Activated CD4-positive, alpha-beta T cell treated with anti-CD3 and anti-CD28 coated beads for 48 hours (primary cell): Measurements from ENCODE around the gene CAMK2B.
"Not testable (repeated sequence)": the region's sequence is repeated elsewhere in the genome, so short reads cannot be mapped to it uniquely, and the experiment has no call there.

Experiments used
- DNase-seq: peaks from one replicate; pipeline ENCODE4 v3.0.0-alpha.2; 2020

The CAMK2B gene

DNA sequence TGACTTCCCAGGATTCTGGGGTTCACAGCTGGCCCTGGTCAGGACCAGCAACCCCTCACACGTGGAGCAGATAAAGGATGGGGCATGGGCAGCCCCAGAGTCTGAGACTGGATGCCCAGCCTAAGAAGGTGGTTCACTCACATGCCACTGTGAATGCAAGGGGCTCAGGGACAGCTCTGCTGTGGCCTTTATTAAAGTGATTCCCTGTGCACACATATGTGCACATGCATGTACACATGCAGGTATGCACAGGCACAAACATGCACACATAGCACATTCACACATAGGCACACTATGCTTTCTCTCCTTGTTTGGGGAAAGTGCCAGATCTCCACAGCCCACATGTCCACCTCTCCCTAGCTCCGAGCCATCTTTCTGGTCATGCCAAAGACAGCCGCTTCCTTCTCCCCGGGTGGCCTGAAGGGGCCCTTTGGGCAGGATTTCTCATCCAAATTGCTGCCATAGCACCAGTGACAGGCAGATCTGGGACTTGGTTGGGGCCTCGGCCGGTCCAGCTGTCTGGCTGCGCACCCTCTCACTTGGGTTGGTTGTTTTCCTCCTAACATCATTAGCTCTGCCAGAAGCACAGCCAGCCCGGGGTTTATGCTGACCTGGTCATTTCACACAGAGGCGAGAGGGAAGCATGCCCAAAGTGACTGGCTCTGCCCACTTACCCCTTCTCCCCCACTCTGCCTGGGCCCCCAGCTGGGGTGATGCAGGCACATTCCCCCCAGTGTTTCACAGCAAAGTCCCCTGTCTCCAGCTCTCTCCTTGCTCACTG is 137.6 kb downstream of the CAMK2B start:
- DNase-seq, result no peak

DNA sequence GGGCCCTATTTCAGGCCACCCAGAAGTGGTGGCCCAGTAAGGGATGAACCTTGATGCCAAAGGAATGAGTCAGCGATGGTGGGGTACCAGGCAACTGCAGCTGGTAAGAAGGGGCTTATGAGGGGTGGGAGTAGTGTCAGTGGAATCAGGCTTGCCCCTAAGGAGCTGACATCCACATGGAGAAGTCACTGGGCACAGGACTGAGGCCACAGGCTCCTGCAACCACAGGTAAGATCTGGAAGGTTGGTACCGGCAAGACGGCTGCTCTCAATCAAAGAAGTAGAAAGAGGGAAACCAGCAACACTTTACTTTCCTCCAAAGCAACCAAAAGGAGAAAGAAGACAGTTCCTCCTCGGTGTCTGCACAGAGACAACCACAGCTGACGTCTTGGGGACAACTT is 138.7 kb downstream of the CAMK2B start:
- no peak for DNase-seq

DNA sequence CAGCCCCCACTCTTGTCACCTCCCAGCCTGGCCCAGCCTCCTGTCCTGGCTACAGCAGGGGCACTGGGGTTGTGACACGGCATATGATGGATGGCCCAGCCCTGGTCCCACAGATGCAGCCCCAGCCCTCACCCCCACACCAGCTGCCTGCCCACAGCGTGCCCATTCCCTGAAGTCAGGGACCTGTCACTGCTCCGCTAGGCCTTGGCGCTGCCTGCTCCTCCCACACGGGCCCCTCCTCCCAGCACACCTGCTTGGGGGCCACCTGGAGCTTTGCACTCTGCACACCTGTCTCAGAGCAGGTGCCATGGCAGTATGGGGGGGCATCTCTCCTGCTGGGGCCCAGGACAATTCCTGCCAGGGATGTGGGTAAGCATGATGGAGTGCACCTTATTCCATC is 139.7 kb downstream of the CAMK2B start:
- DNase-seq, result no peak

DNA sequence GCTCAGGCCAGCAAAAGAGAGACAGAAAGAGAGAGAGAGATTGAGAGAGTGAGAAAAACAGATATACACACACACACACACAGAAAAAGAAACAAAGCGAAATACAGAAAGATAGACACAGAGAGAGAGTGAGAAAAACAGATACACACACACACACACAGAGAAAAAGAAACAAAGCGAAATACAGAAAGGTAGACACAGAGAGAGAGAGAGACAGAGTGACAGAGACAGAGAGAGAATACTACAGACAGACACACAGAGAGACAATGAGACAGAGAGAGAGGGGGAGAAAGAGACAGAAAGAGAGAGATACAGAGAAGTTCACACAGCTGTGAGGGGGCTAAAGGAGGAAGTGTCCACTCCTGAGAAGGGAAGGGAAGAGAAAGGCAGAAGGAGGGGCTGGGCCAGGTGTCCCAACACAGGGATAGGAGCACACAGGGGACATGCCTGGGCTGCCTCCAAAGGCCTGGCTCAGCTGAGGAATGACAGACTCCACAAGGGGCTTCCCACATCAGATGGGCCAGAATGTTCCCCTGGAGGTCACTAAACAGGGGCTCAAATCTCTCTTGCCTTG is 140.4 kb downstream of the CAMK2B start:
- DNase-seq, result no peak

DNA sequence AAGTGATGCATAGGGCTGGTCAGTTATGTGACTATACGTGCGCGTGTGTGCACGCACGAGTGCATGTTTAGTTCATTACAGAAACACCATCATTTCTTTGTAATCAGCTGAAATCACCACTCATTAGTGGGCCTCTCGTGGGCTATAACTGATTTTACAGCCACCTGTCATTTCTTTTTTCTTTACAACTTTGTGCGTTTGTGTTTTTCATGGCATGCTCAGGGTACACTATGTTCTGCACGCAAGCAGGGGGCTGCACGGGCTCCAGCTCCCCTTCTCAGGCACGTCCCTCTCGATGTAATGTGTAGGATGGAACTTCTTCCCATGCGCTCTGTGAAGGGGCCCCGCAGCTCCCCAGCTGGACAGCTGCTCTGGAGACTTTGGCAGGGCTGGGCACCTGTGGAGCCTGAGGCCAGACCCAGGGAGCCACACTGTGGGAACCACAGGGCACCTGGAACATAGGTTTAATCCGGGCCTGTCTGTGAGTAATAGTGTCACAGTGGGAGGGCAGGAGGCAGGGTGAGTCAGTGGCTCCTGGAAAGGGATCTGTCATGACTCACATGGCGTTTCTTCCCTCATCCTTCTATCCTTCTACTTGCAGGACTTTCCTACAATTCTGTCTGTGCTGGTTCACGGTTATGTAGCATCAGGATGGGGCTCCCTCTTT is 141.1 kb downstream of the CAMK2B start:
- DNase-seq, result no peak

DNA sequence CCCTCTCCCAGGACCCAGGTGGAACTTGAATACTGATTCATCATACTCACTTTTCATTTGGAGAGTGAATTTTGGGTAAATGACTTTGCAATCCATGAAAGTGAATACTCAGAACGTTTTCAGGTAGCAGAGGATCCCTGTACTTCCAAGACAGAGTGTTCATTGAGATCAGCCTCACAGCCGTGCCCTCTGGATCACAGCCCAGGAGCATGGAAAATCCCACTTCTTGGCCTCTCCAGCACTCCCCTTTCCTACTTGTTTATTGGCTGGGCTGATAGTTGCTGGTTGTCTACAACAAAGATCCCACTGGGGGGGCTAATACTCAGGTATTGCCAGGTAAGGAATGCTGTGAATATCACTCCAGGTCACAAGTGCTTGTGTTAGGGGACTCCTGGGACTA is 142.0 kb downstream of the CAMK2B start:
- DNase-seq, result no peak

DNA sequence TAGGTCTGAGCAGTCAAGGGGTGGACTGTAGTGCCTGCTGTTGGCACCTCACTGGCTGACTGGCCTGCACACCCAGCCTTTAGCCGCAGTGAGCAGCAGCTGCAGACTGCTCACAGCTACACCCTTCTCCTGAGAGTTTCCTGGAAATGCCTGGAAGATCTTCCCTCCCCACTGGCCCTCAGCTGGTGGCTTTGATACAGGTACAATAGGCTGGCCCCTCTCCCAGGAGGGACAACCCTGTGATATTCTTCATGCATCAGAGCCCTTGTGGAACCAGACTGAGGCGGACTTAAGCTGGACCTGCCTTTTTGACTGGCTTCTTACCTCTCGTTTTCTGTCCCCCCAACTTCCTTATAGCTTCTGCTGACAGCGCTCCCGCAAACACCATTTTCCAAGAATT is 142.6 kb downstream of the CAMK2B start:
- DNase-seq, result no peak

DNA sequence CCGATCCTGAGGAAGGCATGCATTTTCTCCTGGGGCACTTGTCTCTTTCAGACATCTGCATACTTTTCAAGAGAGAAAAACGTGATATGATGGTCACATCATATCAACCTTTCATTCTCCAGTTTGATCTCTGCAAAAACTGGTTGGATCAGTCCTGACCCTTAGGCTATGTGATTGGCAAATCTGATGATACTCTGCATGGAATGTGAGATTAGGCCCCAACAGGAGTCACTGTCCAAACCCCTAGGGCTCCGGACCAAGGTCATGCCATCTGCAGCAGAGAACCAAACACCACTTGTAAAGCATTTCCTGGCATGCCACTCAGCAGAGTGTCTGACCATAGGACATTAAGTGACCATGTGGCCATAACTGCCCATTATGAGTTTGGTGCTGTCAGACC is 144.8 kb downstream of the CAMK2B start:
- no peak for DNase-seq

DNA sequence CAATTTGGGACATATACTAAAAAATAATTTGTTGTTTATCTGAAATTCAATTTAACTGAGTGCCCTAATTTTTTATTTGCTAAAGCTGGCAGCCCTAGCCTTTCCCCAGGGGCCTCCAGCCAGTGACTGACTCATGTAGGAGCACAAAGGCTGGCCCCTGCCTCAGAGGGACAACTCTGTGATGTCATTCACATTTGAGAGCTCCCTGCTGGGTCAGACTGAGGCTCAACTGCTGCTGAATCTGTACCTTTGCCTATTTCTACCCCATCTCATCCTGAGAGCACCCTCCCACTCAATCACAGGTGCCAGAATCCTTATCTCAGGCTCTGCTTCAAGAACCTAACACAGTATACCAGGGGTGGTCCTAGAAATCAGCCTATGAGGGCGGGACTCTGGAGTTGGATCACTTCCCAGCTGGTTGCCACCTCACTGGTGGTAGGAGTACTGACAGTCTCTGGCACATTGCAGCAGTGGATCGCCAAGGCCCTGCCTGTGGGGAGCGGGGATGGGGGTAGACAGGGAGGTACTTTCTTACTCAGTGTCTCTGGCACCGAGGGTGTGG is 147.7 kb downstream of the CAMK2B start:
- no peak for DNase-seq

DNA sequence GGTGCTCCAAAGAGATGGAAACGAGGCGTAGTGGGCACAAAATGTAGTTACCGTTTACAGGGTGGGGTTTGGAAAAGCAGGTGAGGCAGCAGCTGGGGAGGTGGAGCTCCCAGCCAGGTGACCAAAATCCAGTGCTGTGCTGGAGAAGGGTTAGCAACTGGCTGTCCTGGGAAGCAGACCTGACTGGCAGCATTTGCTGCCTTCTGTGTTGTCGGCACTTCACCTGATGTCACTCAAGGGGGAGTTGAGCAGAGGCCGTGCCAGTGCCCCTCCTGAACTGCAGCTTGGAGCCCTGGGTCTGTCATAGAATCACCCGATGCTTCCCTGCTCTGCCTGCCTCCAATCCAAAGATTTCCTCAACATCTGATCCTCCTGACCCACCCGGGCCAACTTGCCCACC is 148.9 kb downstream of the CAMK2B start:
- no peak for DNase-seq

DNA sequence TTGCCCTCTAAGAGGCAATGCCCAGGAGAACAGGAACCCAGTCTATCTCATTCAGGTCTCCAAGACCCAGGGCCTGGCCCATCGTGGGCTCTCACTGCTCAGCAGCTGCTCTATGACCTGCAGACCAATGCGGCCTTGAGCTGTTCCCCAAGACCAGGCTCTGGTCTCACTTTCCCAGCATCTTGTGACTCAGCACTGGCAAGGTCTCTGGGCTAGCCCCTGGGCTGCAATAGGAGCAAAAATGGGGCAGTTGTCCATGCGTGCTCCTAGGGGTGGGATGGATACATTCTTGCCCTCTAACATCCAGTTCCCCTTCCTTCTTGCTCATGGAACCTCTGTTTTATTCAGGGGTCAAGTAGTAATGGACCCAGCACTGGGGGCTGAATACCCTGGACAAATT is 149.7 kb downstream of the CAMK2B start:
- no peak for DNase-seq

DNA sequence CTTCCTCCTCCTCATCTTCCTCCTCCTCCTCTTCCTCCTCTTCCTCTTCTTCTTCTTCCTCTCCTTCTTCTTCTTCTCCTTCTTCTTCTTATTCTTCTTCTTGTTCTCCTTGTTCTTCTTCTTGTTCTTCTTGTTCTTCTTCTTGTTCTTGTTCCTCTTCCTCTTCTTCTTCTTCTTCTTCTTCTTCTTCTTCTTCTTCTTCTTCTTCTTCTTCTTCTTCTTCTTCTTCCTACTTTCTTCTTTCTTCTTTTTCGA is 150.8 kb downstream of the CAMK2B start:
- not testable (repeated sequence) for DNase-seq

DNA sequence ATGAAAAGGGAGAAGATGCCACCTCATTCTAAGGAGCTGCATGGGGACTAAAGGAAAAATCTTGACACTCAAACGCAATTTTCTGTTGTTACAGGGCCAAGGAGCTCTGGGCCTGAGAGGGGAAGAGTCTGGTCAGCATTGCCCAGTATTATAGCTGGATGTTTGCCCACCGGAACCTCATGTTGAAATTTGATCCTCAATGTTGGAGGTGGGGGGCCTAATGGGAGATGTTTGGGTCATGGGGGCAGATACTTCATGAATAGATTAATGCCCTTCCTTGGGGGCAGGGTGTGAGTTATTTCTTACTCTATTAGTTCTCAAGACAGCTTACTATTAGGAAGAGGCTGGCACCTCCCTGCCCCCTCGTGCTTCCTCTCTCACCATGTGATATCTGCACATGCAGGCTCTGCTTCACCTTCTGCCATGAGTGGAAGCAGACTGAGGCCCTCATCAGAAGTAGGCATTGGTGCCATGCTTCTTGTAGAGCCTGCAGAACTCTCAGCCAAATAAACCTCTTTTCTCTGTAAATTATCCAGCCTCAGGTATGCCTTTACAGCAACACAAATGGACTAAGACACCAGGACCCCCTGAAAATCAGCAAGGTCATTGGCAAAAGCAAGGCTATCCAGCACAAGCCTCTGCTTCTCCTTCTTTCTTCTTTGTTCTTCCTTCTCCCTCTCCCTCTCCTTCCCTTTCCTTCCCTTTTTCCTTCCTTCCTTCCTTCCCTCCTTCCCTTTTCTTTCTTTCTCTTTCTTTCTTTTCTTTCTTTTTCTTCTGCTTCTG is 151.3 kb downstream of the CAMK2B start:
- no peak for DNase-seq

DNA sequence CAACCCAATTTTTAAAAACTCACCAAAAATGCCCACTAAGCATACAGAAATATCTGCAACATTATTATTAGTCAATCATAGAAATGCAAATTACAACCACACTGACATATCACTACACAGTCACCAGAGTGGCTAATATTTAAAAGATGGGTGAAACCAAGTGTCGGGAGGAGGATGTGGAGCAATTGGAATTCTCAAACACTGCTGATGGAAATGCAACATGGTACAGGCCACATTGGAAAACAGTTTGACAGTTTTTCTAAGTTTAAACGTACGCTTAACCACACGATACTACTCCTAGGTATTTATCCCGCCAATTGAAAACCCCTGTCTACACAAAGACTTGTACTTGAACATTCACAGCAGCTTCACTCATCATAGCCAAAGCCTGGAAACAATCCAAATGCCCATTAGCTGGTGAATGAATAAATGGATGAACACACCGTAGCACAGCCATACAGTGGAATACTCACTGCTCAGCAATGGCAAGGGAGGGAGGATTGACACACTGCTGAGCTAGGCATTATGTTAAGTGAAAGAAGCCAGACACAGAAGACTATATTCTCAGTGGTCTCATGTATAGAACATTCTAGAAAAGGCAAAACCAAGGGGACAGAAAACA is 152.5 kb downstream of the CAMK2B start:
- DNase-seq, result no peak

DNA sequence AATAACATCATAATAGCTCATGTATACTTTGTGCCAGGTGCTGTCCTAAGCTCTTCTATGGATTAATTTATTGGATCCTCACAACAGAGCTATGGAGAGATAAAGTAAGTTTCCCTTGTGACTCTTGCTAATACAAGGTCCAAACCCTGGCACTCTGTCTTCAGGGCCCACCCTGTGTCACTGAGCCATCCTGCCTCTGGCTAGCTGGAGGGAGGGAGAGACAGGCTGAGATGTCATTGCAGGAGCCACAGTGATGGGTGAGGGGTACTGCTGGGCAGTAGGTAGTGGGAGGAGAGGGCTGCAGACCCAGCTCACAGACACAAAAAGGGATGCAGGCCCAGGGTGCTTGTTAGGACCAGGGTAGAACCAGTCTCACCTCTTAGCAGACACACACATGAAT is 153.0 kb downstream of the CAMK2B start:
- no peak for DNase-seq

DNA sequence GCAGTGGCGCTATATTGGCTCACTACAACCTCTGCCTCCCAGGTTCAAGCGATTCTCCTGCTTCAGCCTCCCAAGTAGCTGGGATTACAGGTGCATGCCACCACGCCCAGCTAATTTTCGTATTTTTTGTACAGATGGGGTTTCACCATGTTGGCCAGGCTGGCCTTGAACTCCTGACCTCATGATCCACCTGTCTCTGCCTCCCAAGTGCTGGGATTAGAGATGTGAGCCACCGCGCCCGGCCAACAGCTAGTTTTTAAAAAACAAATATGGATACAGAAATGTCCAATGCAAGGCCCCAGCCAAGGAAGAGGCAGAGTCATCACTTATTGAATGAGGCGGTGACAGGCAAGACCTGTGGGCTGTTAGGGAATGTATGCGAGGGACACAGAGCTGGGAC is 153.5 kb downstream of the CAMK2B start:
- DNase-seq, result not testable (repeated sequence)

DNA sequence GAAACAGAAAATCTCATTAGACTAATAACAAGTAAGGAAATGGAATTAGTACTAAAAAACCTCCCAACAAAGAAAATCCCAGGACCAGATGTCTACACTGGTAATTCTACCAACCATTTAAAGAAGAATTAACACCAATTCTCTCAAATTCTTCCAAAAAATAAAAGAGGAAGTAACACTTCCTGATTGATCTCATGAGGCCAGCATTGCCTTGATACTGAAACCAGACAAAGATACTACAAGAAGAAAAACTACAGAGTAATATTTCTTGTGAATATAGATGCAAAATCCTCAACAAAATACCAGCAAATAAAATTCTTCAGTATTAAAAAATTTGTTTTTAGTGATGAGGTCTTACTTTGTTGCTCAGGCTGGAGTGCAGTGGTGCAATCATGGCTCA is 157.5 kb downstream of the CAMK2B start:
- DNase-seq, result no peak
